Stimulated activated CD4-positive, alpha-beta T cell treated with anti-CD3 and anti-CD28 coated beads, Interleukin-12 subunit alpha, Interleukin-12 subunit beta, amount 100 ng/mL, for 48 hours (primary cell): ENCODE data around the gene C17orf113.

ENCODE experiments used
- DNase-seq, 3 donors: peaks; one replicate each; pipeline ENCODE4 v3.0.0-alpha.2; 2020; ENCODE audit warnings: low read depth in 2 of 3, low spot score in 1 of 3

The C17orf113 gene

DNA sequence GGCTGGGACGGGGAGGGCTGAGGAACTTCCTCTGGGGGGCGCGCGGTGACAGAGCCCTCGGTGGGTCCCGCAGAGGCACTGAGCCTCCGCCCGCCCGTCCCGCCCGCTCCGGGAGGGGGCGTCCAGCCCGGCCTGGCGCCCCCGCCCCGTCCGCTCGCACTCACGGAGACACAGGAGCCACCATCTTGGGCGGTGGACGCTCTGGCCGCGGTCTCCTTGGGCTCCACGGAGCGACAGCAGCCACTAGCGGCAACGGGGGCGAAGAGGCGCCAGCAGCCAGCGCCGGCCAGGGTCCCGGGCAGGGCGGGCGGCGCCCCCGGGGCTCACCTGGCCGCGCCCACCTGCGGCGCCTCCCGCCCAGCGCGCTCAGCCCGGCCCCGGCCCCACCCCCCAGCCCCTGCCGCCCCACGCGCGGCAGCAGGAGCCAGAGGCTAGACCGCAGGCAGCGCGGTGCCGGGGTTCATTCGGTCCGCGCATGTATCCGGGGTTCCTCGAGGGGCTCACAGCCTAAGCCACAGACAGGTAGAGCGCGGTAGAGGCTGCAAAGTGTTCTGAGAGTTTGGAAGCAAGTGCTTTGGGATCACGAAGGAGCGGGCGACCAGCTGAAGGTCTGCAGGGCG, at the start of gene C17orf113:
Gene C17orf113 (minus strand): TSS at position 209 of the 620 bp plus-strand sequence. CDS start 7,225 bp downstream, outside the sequence.
- DNase-seq: peak in 1 of 3 donors; percentile 25

- no peak for DNase-seq
Observed at GRCh38 chr17:42098730-42099399, 48.5 kb upstream of the C17orf113 start.

DNA sequence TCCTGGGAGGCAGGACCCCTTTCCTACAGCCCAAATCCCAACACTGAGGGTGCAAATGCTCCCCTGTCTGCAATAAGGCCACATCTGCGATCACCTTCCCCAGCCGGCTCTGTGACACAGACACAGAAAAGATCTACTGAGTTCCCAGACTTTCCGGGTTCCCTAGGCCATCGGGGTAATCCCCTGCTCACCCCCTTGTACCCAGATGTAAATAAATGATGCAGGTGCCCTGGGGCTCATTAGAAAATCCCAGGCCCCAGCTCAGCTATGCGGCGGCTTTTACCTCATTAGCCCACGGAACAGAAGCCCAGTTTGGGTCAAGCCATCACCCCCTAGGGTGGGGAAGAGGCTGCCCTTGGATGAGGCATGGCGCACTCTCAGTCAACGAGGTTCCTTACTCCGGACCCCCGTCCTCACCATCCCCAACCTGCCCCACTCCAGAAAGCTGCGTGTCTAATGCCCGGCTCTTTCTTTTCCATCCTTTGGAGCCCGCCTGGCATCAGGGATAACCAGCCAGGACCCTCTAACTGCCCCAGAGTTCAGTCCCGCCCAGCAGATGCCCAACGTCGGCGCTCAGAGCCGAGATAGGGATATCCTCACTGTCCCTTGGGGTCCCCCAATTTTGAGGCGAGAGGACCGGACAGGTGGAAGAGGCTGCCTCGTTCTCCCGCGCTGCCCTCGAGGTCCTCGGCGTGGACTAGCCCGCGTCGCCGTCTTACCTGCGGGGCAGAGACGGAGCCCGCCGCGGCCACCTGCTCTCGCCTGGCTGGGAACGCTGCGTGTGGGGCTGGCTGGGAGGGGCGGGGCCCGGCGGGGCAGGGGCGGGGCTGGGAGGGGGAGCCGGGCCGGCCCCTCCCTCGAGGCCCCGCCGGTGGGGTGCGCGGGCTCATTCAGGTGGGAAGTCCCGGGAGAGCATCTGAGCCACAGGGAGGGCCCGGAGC, 47.6 kb upstream of the C17orf113 start, which contains the start of gene ZNF385C:
Gene ZNF385C (minus strand): TSS at position 783 of the 941 bp plus-strand sequence. CDS start 35,417 bp downstream, outside the sequence.
- DNase-seq: peak in 1 of 3 donors; percentile 47

- DNase-seq: no peak
Observed at GRCh38 chr17:42096360-42097111, 46.1 kb upstream of the C17orf113 start.

- no peak for DNase-seq
Observed at GRCh38 chr17:42094375-42095069, 44.1 kb upstream of the C17orf113 start.

GRCh38 chr17:42092939-42093338, 42.5 kb upstream of the C17orf113 start:
- DNase-seq: no peak

DNA sequence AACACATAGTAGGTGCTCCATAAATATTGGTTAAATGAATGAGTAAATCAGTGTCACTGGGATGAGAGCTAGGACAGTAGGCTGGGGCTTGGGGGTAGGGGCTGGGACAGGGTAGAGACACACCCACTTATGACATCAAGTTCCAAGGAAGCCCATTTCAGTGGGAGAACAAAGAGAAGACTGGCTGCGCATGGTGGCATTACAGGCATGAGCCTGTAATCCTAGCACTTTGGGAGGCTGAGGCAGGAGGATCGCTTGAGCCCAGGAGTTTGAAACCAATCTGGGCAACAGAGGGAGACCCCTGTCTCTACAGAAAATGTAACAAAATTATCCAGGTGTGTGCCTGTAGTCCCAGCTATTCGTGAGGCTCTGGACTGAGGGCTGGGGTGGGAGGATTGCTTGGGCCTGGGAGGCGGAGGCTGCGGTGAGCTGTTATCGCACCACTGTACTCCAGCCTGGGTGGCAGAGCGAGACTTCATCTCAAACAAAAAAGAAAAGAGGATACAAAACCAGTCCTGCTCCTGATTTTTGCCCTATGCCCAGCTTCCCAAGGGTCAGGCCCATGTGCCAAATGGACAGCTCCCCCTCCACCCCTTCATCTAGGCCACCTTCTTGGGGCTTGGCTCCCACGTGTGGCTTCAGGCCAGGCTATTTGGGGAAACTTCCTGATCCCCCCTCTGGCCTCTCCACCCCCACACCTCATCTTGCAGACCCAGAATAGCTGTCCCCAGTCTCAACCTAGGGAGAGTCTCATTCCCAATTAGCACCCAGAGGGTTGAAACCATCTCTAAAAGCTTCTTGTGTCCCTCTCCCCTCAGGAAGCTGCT, 40.8 kb upstream of the C17orf113 start:
- no peak for DNase-seq

DNA sequence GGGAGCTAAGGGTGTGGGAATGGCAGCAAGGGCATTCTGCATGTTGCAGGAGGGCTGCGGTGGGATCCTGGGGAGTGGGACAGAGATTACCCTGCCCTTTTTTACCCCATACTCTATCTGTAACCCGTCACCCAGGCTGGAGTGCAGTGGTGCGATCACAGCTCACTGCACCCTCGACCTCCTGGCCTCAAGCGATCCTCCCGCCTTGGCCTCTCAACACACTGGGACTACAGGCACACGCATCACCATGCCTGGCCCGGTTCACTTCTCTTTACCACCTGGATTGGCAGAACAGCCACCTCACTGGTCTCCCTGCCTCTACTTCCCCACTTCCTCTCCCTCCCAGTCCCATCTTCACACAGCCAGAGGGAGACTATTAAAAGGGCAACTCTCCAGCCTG, 38.3 kb upstream of the C17orf113 start:
- no peak for DNase-seq

- no peak for DNase-seq
Observed at GRCh38 chr17:42087736-42088705, 37.6 kb upstream of the C17orf113 start.

DNA sequence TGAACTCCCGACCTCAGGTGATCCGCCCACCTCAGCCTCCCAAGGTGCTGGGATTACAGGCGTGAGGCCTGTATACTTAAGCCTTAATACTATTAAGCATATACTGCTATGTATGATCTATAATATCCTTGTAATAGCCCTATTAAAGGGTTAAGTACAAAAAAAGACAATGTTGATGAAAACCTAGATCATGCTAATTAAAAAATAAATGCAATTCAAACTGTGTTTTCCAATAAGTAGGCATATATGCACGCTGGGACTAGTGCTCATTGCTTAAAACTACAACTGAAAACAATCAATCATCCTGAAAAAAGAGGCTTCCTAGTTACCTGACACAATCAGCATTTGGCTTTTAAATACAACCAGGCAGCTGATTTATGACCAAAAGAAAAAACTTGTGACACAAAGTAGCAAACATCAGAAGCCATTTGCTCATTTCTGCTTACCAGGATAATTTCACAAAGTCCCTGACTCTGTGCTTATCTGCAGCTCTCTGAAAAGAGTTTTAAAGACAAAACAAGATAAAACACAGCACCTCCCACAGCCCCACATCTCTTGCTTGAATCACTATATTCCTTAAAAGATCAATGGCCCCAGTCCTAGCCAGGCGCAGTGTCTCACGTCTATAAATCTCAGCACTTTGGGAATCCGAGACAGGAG, 36.8 kb upstream of the C17orf113 start:
- no peak for DNase-seq

- DNase-seq: no peak
Observed at GRCh38 chr17:42081516-42082129, 31.2 kb upstream of the C17orf113 start.

DNA sequence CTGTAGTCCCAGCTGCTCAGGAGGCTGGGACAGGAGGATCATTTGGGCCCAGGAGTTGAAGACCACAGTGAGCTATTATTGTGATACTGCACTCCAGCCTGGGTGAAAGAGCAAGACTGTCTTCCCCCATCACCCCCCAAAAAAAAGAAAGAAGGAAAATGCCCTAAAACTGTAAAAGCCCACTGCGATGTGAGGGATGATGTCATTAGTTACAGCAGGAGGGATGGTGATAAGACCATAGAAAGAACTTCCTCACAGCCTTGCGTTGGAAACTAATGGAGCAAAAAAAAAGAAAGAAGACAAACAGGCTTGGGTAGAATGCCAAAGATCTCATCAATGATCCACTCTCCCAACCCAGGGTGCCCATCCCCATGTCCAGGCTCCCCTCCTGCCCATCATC, 29.1 kb upstream of the C17orf113 start:
- no peak for DNase-seq

DNA sequence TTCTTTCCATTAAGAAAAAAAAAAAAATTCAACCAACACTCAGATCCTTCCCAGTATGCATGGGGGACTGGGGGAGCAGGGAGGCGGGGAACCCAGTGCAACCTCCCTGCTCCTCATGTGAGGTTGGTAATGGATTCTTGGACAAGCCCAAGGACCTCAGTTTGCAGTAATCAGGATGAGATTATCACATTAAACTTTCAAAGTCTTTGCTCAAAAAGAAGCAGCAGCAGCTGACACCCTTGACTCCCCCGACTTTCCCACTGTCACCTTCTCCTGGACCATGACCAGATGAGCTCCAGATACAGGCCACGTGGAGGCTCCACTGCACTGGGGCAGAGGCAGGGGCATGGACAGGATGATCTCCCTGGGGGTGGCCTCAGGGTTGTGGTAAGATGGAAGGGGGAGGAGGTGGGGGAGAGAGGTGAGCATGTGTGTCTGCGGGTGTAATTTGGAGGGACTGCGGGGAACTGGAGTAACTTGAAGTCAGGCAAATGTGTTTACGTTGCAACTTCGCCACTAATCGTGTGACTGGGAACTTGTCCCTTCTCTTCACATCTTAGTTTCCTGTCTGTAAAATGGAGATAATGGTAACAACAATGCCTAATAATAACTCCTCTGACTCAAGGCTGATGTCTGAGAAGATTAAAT, 28.1 kb upstream of the C17orf113 start:
- DNase-seq: no peak

DNA sequence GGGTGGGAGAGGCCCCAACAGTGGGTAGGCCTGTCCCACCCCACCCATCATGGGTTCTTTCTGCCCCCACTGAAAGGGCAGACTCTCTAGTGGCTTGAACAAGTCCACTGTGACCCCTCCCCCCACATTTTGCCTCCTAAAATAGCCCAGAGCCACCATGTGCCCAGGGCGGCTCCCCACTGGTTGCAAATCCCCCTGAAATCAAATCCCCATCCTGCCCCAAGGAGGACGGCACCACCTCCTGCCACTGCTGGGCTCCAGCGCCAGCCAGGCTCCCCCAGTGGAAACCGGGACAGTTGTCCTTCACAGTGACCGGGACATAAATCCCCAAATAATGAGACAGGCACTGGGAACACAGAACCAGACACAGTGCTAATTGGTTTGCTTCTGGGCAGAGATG, 27.4 kb upstream of the C17orf113 start:
- DNase-seq: no peak

DNA sequence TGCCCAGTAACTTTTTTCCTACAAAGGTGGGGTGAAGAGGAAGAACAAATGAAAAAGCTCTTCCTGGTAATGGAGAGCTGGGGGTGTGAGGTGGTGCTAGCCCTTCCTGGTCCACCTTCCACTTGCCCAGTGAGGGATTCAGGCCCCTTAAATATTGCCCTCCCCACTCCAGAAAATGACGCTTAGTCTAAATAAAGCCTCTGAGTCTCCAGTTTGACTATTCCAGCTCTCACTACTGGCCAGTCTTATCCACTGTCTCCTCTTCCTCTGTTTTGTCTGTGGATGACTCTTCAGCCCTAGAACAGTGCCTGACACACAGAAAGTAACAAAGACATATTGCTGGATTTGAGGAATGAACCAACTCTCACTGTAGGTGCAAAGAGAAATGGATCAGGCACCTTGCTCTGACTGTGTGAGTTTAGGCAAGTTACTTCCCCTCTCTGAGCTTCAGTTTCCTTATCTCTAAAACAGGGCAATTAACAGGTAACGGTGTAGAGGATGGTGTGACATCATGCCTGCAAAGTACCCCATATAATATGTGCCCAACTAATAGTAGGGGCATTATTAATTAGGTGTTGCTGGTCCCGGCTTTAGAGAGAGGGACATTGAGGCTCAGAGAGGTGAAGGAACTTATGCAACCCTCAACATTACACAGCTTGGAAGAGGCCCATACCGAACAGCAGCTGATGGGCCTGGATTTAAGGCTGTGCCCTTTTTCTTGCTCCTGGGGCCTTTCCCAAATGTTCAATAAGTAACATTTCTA, 26.6 kb upstream of the C17orf113 start:
- DNase-seq: no peak

GRCh38 chr17:42075789-42076188, 25.4 kb upstream of the C17orf113 start:
- DNase-seq: no peak
